Measurements from ENCODE around the gene SLC5A9. TPM values are rescaled to one million over a fixed set of nuclear protein-coding genes. Genes with fewer than 3 reads are reported as not detected.

The SLC5A9 gene
- not detected in 2 replicates for total RNA-seq

DNA sequence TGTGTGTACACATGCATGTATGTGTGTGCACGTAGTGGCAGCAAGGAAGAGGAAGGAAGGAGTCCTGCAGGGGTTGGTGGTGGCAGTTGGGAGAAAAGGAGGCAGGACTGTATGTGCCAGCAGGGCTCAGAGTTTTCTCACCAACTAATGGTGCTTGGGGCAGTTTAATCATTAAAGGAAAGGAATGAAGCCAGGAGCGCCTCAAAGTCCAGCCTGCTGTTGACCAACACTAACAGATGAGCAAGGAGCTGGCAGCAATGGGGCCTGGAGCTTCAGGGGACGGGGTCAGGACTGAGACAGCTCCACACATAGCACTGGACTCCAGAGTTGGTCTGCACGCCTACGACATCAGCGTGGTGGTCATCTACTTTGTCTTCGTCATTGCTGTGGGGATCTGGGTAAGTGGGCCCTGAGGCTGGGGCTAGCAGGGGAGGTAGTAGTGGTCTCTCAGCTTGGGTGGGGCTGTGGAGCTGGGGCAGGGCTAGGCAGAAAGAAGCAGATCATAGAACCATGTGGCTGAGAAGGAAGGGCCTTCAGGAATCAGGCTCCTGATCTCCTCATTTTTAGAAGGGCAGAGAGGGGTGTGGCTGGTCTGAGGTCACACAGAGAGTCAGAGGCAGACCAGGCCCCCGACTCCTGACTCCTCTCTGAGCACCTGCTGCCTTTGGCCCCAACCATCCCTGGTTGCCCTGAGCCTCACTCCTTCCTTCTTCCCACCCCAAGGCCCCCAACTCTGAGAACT, at the start of gene SLC5A9:
Gene SLC5A9 (plus strand): TSS at position 216 of the 742 bp plus-strand sequence. CDS start 21 bp downstream, at position 237.
- no peak for DNase-seq (ENCODE audit: low read depth)
- TF ChIP-seq, protein P1, sequence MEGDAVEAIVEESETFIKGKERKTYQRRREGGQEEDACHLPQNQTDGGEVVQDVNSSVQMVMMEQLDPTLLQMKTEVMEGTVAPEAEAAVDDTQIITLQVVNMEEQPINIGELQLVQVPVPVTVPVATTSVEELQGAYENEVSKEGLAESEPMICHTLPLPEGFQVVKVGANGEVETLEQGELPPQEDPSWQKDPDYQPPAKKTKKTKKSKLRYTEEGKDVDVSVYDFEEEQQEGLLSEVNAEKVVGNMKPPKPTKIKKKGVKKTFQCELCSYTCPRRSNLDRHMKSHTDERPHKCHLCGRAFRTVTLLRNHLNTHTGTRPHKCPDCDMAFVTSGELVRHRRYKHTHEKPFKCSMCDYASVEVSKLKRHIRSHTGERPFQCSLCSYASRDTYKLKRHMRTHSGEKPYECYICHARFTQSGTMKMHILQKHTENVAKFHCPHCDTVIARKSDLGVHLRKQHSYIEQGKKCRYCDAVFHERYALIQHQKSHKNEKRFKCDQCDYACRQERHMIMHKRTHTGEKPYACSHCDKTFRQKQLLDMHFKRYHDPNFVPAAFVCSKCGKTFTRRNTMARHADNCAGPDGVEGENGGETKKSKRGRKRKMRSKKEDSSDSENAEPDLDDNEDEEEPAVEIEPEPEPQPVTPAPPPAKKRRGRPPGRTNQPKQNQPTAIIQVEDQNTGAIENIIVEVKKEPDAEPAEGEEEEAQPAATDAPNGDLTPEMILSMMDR (IDR thresholded peaks at IDR 0.05; ENCODE audit: insufficient read depth, low read length, poor library complexity, severe bottlenecking) = no peak
- H3K27me3 ChIP-seq (ENCODE audit: control insufficient read depth, insufficient read depth, low read length) = no peaks in the 10 kb centered on the region
- H3K4me3 ChIP-seq (ENCODE audit: low read depth, low read length) = no peak within 1 kb of the TSS
- H3K36me3 ChIP-seq (ENCODE audit: control insufficient read depth, insufficient read depth, low read length) = no peaks in the 10 kb centered on the region

- Histone ChIP-seq H3K36me3 (ENCODE audit: control insufficient read depth, insufficient read depth, low read length) (no peaks in the 10 kb centered on the region), H3K27me3 (ENCODE audit: control insufficient read depth, insufficient read depth, low read length) (no peaks in the 10 kb centered on the region), H3K4me3 (ENCODE audit: low read depth, low read length) (no peak overlapping the region)
- DNase-seq (ENCODE audit: low read depth) = no peak
- TF ChIP-seq, protein P1 (IDR thresholded peaks at IDR 0.05; ENCODE audit: insufficient read depth, low read length, poor library complexity, severe bottlenecking) = no peak
Measured at GRCh38 chr1:48175116-48175515, 47.4 kb upstream of the SLC5A9 start.

DNA sequence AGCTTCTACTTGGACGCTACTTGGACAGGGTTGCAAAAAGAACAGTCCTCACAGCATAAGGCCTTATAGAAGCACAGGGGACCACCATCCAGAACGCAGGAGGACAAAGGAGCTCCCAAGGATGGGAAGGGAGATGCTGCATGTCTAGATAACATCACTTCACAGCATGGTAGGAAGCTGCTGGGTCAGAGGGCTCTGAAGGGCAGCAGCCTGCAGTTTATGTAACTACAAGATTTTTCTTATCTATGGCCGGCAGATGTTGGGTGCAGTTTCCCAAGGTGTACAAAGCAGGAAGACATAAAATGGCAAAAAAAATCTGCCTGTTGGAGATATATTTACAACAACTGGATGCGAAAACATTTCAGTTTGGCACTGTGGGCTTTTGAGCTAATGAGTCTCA, 45.3 kb upstream of the SLC5A9 start:
- DNase-seq (ENCODE audit: low read depth) = no peak
- no peaks in the 10 kb centered on the region for H3K27me3 ChIP-seq (ENCODE audit: control insufficient read depth, insufficient read depth, low read length)
- H3K36me3 ChIP-seq (ENCODE audit: control insufficient read depth, insufficient read depth, low read length) = no peaks in the 10 kb centered on the region
- TF ChIP-seq, protein P1 (IDR thresholded peaks at IDR 0.05; ENCODE audit: insufficient read depth, low read length, poor library complexity, severe bottlenecking) = no peak
- H3K4me3 ChIP-seq (ENCODE audit: low read depth, low read length) = no peak overlapping the region

DNA sequence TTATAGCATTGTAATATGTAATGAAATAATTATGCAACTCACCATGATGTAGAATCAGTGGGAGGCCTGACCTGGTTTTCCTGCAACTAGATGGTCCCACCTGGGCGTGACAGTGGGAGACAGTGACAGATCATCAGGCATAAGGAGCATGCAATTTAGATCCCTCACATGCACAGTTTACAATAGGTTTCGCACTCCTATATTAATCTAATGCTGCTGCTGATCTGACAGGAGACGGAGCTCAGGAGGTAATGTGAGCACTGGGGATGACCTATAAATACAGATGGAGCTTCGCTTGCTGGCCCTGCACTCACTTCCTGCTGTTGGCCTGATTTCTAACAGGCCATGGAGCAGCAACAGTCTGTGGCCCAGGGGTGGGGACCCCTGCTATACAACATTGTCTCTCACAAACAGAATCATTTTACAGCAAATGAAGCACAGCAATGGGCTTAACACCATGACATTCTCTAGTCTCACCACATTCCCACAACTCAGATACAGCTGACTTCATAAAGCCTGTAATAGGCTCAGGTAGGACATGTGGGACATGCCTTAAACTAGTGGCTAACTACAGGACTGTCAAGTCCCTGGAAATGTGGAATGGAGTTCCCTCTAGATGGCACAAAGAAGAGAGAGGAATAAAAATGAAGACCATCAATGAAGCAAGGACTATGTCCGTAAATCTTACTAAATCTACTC, 40.7 kb upstream of the SLC5A9 start:
- no peak overlapping the region for H3K4me3 ChIP-seq (ENCODE audit: low read depth, low read length)
- no peaks in the 10 kb centered on the region for H3K27me3 ChIP-seq (ENCODE audit: control insufficient read depth, insufficient read depth, low read length)
- no peak for DNase-seq (ENCODE audit: low read depth)
- H3K36me3 ChIP-seq (ENCODE audit: control insufficient read depth, insufficient read depth, low read length) = no peaks in the 10 kb centered on the region
- TF ChIP-seq, protein P1 (IDR thresholded peaks at IDR 0.05; ENCODE audit: insufficient read depth, low read length, poor library complexity, severe bottlenecking) = no peak

DNA sequence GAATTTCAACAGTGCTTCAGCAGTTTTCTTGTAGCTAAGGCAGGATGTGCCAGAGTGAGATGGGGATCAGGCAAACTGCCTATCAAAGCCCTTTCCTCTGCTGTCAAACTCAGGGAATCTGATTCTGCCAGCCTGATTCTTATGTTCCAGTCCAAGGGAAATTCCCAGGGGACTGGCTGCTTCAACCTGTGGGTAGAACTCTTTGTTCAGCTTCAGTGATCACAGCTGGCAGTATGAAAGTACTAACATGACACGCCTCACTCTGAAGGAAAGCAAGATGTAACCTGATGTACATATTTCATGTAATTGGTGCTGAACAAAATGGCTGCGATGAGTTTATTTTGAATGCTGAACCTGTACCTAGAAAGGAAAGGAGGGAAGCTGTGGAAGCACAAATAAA, 40.1 kb upstream of the SLC5A9 start:
- no peaks in the 10 kb centered on the region for H3K27me3 ChIP-seq (ENCODE audit: control insufficient read depth, insufficient read depth, low read length)
- TF ChIP-seq, protein P1 (IDR thresholded peaks at IDR 0.05; ENCODE audit: insufficient read depth, low read length, poor library complexity, severe bottlenecking) = no peak
- no peaks in the 10 kb centered on the region for H3K36me3 ChIP-seq (ENCODE audit: control insufficient read depth, insufficient read depth, low read length)
- DNase-seq (ENCODE audit: low read depth) = peak; percentile 63
- H3K4me3 ChIP-seq (ENCODE audit: low read depth, low read length) = no peak overlapping the region

All from kidney epithelial cell (primary cell).